GM12878 (cell line): ENCODE results near the gene MRGPRX4. TPM values are rescaled to one million over a fixed set of nuclear protein-coding genes. Genes with fewer than 3 reads are reported as not detected.

Experiments used
- ATAC-seq: fragments of 200-7000 bp; cut with Tn5 transposase; 3 replicates; pipeline ENCODE4 v1.9.1; 2020; ENCODE audit warnings: mild to moderate bottlenecking, moderate library complexity
- BruUV-seq: library from RNA; stranded (reverse); fragments of 400-500 nt; replicated peaks from 2 replicates; lab custom pipeline; 2021; lab: Mats Ljungman, UMichigan
- CTCF ChIA-PET: fragments of 300-600 bp; sonication (Branson Sonifier 250); formaldehyde crosslinking; extraction: SDS; loops from one replicate; lab custom pipeline; 2021; ENCODE audit warnings: inconsistent platforms; lab: Yijun Ruan, JAX
- POLR2A ChIA-PET: fragments of 350-600 bp; formaldehyde crosslinking; extraction: SDS; loops from one replicate; lab custom pipeline; 2021; ENCODE audit warnings: inconsistent platforms; lab: Charles Lee
- RAD21 ChIA-PET: fragments of 300-600 bp; sonication (Branson Sonifier 250); formaldehyde crosslinking; loops from one replicate; lab custom pipeline; 2023; ENCODE audit warnings: antibody characterized with exemption; ENCODE audit not compliant: unreplicated experiment; lab: Charles Lee
- SMC1A ChIA-PET: fragments of 300-600 bp; sonication (Branson Sonifier 250); formaldehyde crosslinking; loops from one replicate; lab custom pipeline; 2023; ENCODE audit not compliant: unreplicated experiment, uncharacterized antibody; lab: Charles Lee
- DNase-seq: peaks from one replicate; pipeline ENCODE4 v3.0.0-alpha.2; 2011; ENCODE audit warnings: low read depth, low spot score
- FAIRE-seq: peaks from 3 replicates; lab custom pipeline; 2011; peaks lifted over from hg19 to GRCh38; lab: Jason Lieb, UNC
- H2AFZ ChIP-seq: 2 replicates; pipeline ENCODE4 v1.6.0; 2011; ENCODE audit warnings: low read depth, low read length, control low read depth; ENCODE audit not compliant: control insufficient read depth
- H3K27ac ChIP-seq: 2 replicates; pipeline ENCODE4 v1.5.1; 2011; ENCODE audit warnings: control low read depth; ENCODE audit not compliant: control insufficient read depth, insufficient read depth
- H3K27me3 ChIP-seq, 2 experiments: replicated peaks in 1 of 2; 2 replicates each; pipeline versions ENCODE4 v1.6.0 to v1.6.1; 2011; ENCODE audit warnings: low read length in 1 of 2; ENCODE audit not compliant: control insufficient read depth in 2 of 2, insufficient read depth in 2 of 2
- H3K36me3 ChIP-seq, 2 experiments: 2 replicates each; pipeline ENCODE4 v1.5.1; 2011; ENCODE audit warnings: low read length in 1 of 2; ENCODE audit not compliant: control insufficient read depth in 2 of 2, insufficient read depth in 2 of 2
- H3K4me1 ChIP-seq: 2 replicates; pipeline ENCODE4 v1.6.1; 2011; ENCODE audit warnings: mild to moderate bottlenecking, low read length, moderate library complexity, mixed read lengths; ENCODE audit not compliant: control insufficient read depth, insufficient read depth
- H3K4me2 ChIP-seq: 2 replicates; pipeline ENCODE4 v1.6.0; 2011; ENCODE audit warnings: control low read depth; ENCODE audit not compliant: control insufficient read depth, insufficient read depth
- H3K4me3 ChIP-seq: fragments of 200-600 bp; sonication (generic); 2 replicates; pipeline ENCODE4 v1.5.1; 2016
- H3K79me2 ChIP-seq: 2 replicates; pipeline ENCODE4 v1.6.0; 2011; ENCODE audit warnings: low read length; ENCODE audit not compliant: control insufficient read depth, insufficient read depth
- H3K9ac ChIP-seq: 2 replicates; pipeline ENCODE4 v1.8.0; 2011; ENCODE audit warnings: low read length, control low read depth, mixed read lengths; ENCODE audit not compliant: control insufficient read depth, insufficient read depth
- H3K9me3 ChIP-seq: replicated peaks from 3 replicates; pipeline ENCODE4 v1.5.1; 2011; ENCODE audit warnings: mild to moderate bottlenecking, low read length; ENCODE audit not compliant: control insufficient read depth, insufficient read depth
- H4K20me1 ChIP-seq: 2 replicates; pipeline ENCODE4 v1.6.0; 2011; ENCODE audit not compliant: control insufficient read depth, insufficient read depth
- RBBP5 ChIP-seq: fragments of 200-600 bp; sonication (generic); conservative IDR thresholded peaks from 2 replicates; pipeline ENCODE4 v1.6.1; 2016
- SPI1 ChIP-seq: IDR thresholded peaks from 2 replicates; pipeline ENCODE4 v1.6.1; 2011; ENCODE audit warnings: low read depth, mild to moderate bottlenecking, low read length, moderate library complexity, borderline replicate concordance; ENCODE audit not compliant: insufficient read depth
- STAT3 ChIP-seq: IDR thresholded peaks from 2 replicates; pipeline ENCODE4 v1.6.1; 2011; ENCODE audit warnings: low read depth, low read length, improper control_type of control experiment
- SUZ12 ChIP-seq: fragments of 200-600 bp; sonication (generic); IDR thresholded peaks from one replicate; pipeline ENCODE4 v1.6.1; 2018; ENCODE audit warnings: antibody characterized with exemption, mild to moderate bottlenecking; ENCODE audit not compliant: unreplicated experiment
- WGBS: methylation state at CpG from one replicate; pipeline ENCODE4 v1.1.6; 2016; ENCODE audit warnings: low lambda C conversion rate; ENCODE audit not compliant: insufficient replicate concordance, insufficient coverage; ENCODE audit errors: missing lambda C conversion rate; 5-methylcytosine and 5-hydroxymethylcytosine counted together
- in situ Hi-C: fragments of 300-500 bp; cut with MboI; formaldehyde crosslinking; loops from 9 replicates; pipeline ENCODE4 v1.14.3; 2018; ENCODE audit warnings: mixed read lengths
- intact Hi-C: fragments of 100-400 bp; cut with micrococcal nuclease; formaldehyde crosslinking; loops from one replicate; pipeline ENCODE4 v1.14.2; 2022; ENCODE audit not compliant: unreplicated experiment
- polyA plus RNA-seq, 11 experiments: library from polyadenylated mRNA; depleted of rRNA in 4 of 11; unstranded in 6 of 11; stranded (reverse) in 5 of 11; fragments of >200 nt; fragmentation: Nextera tagmentation in 4 of 11; fragmentation: Illumina TruSeq in 1 of 11; extraction: Ambion mirVana in 4 of 11; extraction: Trizol in 1 of 11; gene quantifications; 1 replicate in 1 of 11; 2 replicates in 10 of 11; pipeline versions ENCODE4 v1.2.1 to v1.2.3, GENCODE V29; 2011 to 2016; ENCODE audit warnings: inconsistent platforms in 2 of 11, missing spikeins in 2 of 11, low read depth in 1 of 11
- total RNA-seq, 4 experiments: library from RNA; depleted of rRNA in 3 of 4; stranded (reverse); fragments of >200 nt in 3 of 4; fragmentation: Illumina TruSeq in 1 of 4; extraction: Trizol in 1 of 4; gene quantifications; 2 replicates each; pipeline versions ENCODE4 v1.2.1 to v1.2.3, GENCODE V29; 2013 to 2021

The MRGPRX4 gene
- total and polyA plus RNA-seq, 10 of the 15 experiments (the other 5 are each of a cell fraction or from before 2014, with no cell fraction given): not detected

DNA sequence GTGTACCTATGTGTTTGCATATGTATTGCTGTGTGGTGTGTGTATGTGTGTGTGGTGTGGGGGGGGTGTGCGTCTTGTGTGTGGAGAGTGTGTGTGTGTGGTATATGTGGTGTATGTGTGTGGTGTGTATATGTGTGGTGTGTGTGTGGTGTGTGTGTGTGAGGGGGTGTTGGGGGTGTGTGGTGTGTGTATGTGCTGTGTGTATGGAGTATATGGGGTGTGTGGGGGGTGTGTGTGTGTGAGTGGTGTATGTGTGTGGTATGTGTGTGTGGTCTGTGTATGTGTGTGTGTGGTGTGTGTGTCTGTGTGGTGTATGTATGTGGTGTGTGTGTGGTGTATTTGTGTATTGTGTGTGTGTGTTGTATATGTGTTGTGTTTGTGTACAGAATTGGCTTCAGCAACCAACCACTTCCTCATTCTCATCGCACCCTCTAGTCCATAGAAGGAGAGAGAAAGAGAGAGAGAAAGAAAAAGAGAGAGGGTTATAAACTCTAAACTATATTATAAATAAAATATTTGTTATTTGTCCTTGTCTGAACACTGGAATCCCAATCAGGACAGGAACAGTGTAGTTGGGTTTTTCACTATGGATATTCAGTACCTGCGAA lies 50.3 kb downstream of the MRGPRX4 start:
- Histone ChIP-seq H3K27me3 (no peaks in the 10 kb centered on the region), H3K4me1 (no peaks in the 10 kb centered on the region)
- no peak for DNase-seq

More for the DNA sequence above, 50.3 kb downstream of the MRGPRX4 start:
- CTCF ChIA-PET: interaction anchor here (0.6 to 1.6 kb wide), 2 partner anchors 154 to 245 kb away, joined by 3 to 4 read pairs; no protein-coding TSS in a partner anchor
- no peak overlapping the region for H3K9ac ChIP-seq
- H3K9me3 ChIP-seq: no peaks in the 10 kb centered on the region; the same call in 2 of the 3 replicates
- H3K27ac ChIP-seq: no peak overlapping the region
- in situ Hi-C loops: no loop called here
- H2AFZ ChIP-seq: no peak overlapping the region
- FAIRE-seq: no peak
- no TSS peak for BruUV-seq
- RAD21 ChIA-PET: no interaction called here
- H3K4me3 ChIP-seq: no peak overlapping the region
- SMC1A ChIA-PET: no interaction called here
- no peak for ATAC-seq
- intact Hi-C loops: no loop called here
- POLR2A ChIA-PET: no interaction called here
- 77% methylated on average over 3 of the region's 3 CpGs for WGBS
- no peak overlapping the region for H3K4me2 ChIP-seq
- no peaks in the 10 kb centered on the region for H4K20me1 ChIP-seq
- H3K36me3 ChIP-seq: no peaks in the 10 kb centered on the region
- TF ChIP-seq SUZ12: no peak
- peak; percentile 42; the same call in 1 of the 2 replicates for TF ChIP-seq SPI1
- TF ChIP-seq STAT3: no peak
- TF ChIP-seq RBBP5: no peak
- H3K79me2 ChIP-seq: no peaks in the 10 kb centered on the region

Other genes starting within 250 kb of the MRGPRX4 start
Only the 7 nearest of the 11 such genes appear.
- gene TPH1, start 126.6 kb upstream of the MRGPRX4 start, total RNA-seq (2014; rRNA removed): 0.27 and 0.34 TPM in 2 replicates
- 0.32 and 0.36 TPM in 2 replicates for gene TPH1, start 126.6 kb upstream of the MRGPRX4 start, total RNA-seq (2014; rRNA removed; fragmentation: Illumina TruSeq; extraction: Trizol)
- gene TPH1, start 126.6 kb upstream of the MRGPRX4 start, total RNA-seq (2021): 0.23 and 0.27 TPM in 2 replicates
- 0.72 and 1.2 TPM in 2 replicates for gene TPH1, start 126.6 kb upstream of the MRGPRX4 start, polyA plus RNA-seq (2011; rRNA removed)
- gene TPH1, start 126.6 kb upstream of the MRGPRX4 start, polyA plus RNA-seq (2014; fragmentation: Illumina TruSeq; extraction: Trizol): 0.76 and 0.82 TPM in 2 replicates
- gene TPH1, start 126.6 kb upstream of the MRGPRX4 start, polyA plus RNA-seq (2014; fragmentation: Nextera tagmentation; extraction: Ambion mirVana): under 1 TPM; 0.05 to 0.26 TPM
- gene TPH1, start 126.6 kb upstream of the MRGPRX4 start, polyA plus RNA-seq (2014; rRNA removed): 0.24 and 0.69 TPM in 2 replicates
- under 1 TPM; 0.23 to 0.32 TPM for gene TPH1, start 126.6 kb upstream of the MRGPRX4 start, polyA plus RNA-seq (2016; fragmentation: Nextera tagmentation; extraction: Ambion mirVana)
- gene SAAL1, start 66.8 kb upstream of the MRGPRX4 start, total RNA-seq (2014; rRNA removed): 30.1 and 33.8 TPM in 2 replicates
- 45.7 and 49.6 TPM in 2 replicates for gene SAAL1, start 66.8 kb upstream of the MRGPRX4 start, total RNA-seq (2014; rRNA removed; fragmentation: Illumina TruSeq; extraction: Trizol)
- 26.3 and 27.0 TPM in 2 replicates for gene SAAL1, start 66.8 kb upstream of the MRGPRX4 start, total RNA-seq (2021)
- 38.1 and 51.0 TPM in 2 replicates for gene SAAL1, start 66.8 kb upstream of the MRGPRX4 start, polyA plus RNA-seq (2011; rRNA removed)
- gene SAAL1, start 66.8 kb upstream of the MRGPRX4 start, polyA plus RNA-seq (2014; fragmentation: Illumina TruSeq; extraction: Trizol): 51.6 and 54.9 TPM in 2 replicates
- gene SAAL1, start 66.8 kb upstream of the MRGPRX4 start, polyA plus RNA-seq (2014; fragmentation: Nextera tagmentation; extraction: Ambion mirVana): 10 to 100 TPM; 35.1 to 49.5 TPM
- gene SAAL1, start 66.8 kb upstream of the MRGPRX4 start, polyA plus RNA-seq (2014; rRNA removed): 28.7 and 36.6 TPM in 2 replicates
- 10 to 100 TPM; 57.5 to 59.4 TPM for gene SAAL1, start 66.8 kb upstream of the MRGPRX4 start, polyA plus RNA-seq (2016; fragmentation: Nextera tagmentation; extraction: Ambion mirVana)
- not detected in 2 replicates for gene MRGPRX3, start 40.3 kb upstream of the MRGPRX4 start, total RNA-seq (2014; rRNA removed)
- not detected in 2 replicates for gene MRGPRX3, start 40.3 kb upstream of the MRGPRX4 start, total RNA-seq (2014; rRNA removed; fragmentation: Illumina TruSeq; extraction: Trizol)
- not detected in 2 replicates for gene MRGPRX3, start 40.3 kb upstream of the MRGPRX4 start, total RNA-seq (2021)
- gene MRGPRX3, start 40.3 kb upstream of the MRGPRX4 start, polyA plus RNA-seq (2011; rRNA removed): not detected in 2 replicates
- gene MRGPRX3, start 40.3 kb upstream of the MRGPRX4 start, polyA plus RNA-seq (2014; fragmentation: Illumina TruSeq; extraction: Trizol): not detected in 2 replicates
- gene MRGPRX3, start 40.3 kb upstream of the MRGPRX4 start, polyA plus RNA-seq (2014; fragmentation: Nextera tagmentation; extraction: Ambion mirVana): not detected
- gene MRGPRX3, start 40.3 kb upstream of the MRGPRX4 start, polyA plus RNA-seq (2014; rRNA removed): not detected in 2 replicates
- not detected for gene MRGPRX3, start 40.3 kb upstream of the MRGPRX4 start, polyA plus RNA-seq (2016; fragmentation: Nextera tagmentation; extraction: Ambion mirVana)
- not detected in 2 replicates for gene SAA4, start 64.0 kb downstream of the MRGPRX4 start, total RNA-seq (2014; rRNA removed)
- not detected in 2 replicates for gene SAA4, start 64.0 kb downstream of the MRGPRX4 start, total RNA-seq (2014; rRNA removed; fragmentation: Illumina TruSeq; extraction: Trizol)
- gene SAA4, start 64.0 kb downstream of the MRGPRX4 start, total RNA-seq (2021): not detected in 2 replicates
- gene SAA4, start 64.0 kb downstream of the MRGPRX4 start, polyA plus RNA-seq (2011; rRNA removed): not detected in 2 replicates
- not detected in 2 replicates for gene SAA4, start 64.0 kb downstream of the MRGPRX4 start, polyA plus RNA-seq (2014; fragmentation: Illumina TruSeq; extraction: Trizol)
- gene SAA4, start 64.0 kb downstream of the MRGPRX4 start, polyA plus RNA-seq (2014; fragmentation: Nextera tagmentation; extraction: Ambion mirVana): not detected
- gene SAA4, start 64.0 kb downstream of the MRGPRX4 start, polyA plus RNA-seq (2014; rRNA removed): not detected in 2 replicates
- gene SAA4, start 64.0 kb downstream of the MRGPRX4 start, polyA plus RNA-seq (2016; fragmentation: Nextera tagmentation; extraction: Ambion mirVana): not detected
- gene SAA2, start 75.8 kb downstream of the MRGPRX4 start, total RNA-seq (2014; rRNA removed): 0.38 and 0.45 TPM in 2 replicates
- gene SAA2, start 75.8 kb downstream of the MRGPRX4 start, total RNA-seq (2014; rRNA removed; fragmentation: Illumina TruSeq; extraction: Trizol): 0.18 TPM in 1 of 2 replicates, not detected in the other
- gene SAA2, start 75.8 kb downstream of the MRGPRX4 start, total RNA-seq (2021): 4.1 and 5.7 TPM in 2 replicates
- gene SAA2, start 75.8 kb downstream of the MRGPRX4 start, polyA plus RNA-seq (2011; rRNA removed): 0.20 and 0.24 TPM in 2 replicates
- gene SAA2, start 75.8 kb downstream of the MRGPRX4 start, polyA plus RNA-seq (2014; fragmentation: Illumina TruSeq; extraction: Trizol): 0.32 TPM in 1 of 2 replicates, not detected in the other
- gene SAA2, start 75.8 kb downstream of the MRGPRX4 start, polyA plus RNA-seq (2014; fragmentation: Nextera tagmentation; extraction: Ambion mirVana): under 1 TPM in 1 of 2 experiments, not detected in 1; 0.24 TPM
- 0.08 and 0.24 TPM in 2 replicates for gene SAA2, start 75.8 kb downstream of the MRGPRX4 start, polyA plus RNA-seq (2014; rRNA removed)
- gene SAA2, start 75.8 kb downstream of the MRGPRX4 start, polyA plus RNA-seq (2016; fragmentation: Nextera tagmentation; extraction: Ambion mirVana): under 1 TPM in 1 of 2 experiments, not detected in 1; 0.32 TPM
- gene SAA1, start 93.4 kb downstream of the MRGPRX4 start, total RNA-seq (2014; rRNA removed): not detected in 2 replicates
- gene SAA1, start 93.4 kb downstream of the MRGPRX4 start, total RNA-seq (2014; rRNA removed; fragmentation: Illumina TruSeq; extraction: Trizol): not detected in 2 replicates
- 5.5 and 6.9 TPM in 2 replicates for gene SAA1, start 93.4 kb downstream of the MRGPRX4 start, total RNA-seq (2021)
- not detected in 2 replicates for gene SAA1, start 93.4 kb downstream of the MRGPRX4 start, polyA plus RNA-seq (2011; rRNA removed)
- not detected in 2 replicates for gene SAA1, start 93.4 kb downstream of the MRGPRX4 start, polyA plus RNA-seq (2014; fragmentation: Illumina TruSeq; extraction: Trizol)
- not detected for gene SAA1, start 93.4 kb downstream of the MRGPRX4 start, polyA plus RNA-seq (2014; fragmentation: Nextera tagmentation; extraction: Ambion mirVana)
- gene SAA1, start 93.4 kb downstream of the MRGPRX4 start, polyA plus RNA-seq (2014; rRNA removed): not detected in 2 replicates
- gene SAA1, start 93.4 kb downstream of the MRGPRX4 start, polyA plus RNA-seq (2016; fragmentation: Nextera tagmentation; extraction: Ambion mirVana): under 1 TPM in 1 of 2 experiments, not detected in 1; 0.36 TPM
- gene HPS5, start 149.3 kb downstream of the MRGPRX4 start, total RNA-seq (2014; rRNA removed): 32.6 and 39.6 TPM in 2 replicates
- gene HPS5, start 149.3 kb downstream of the MRGPRX4 start, total RNA-seq (2014; rRNA removed; fragmentation: Illumina TruSeq; extraction: Trizol): 32.5 and 34.8 TPM in 2 replicates
- gene HPS5, start 149.3 kb downstream of the MRGPRX4 start, total RNA-seq (2021): 23.6 and 24.5 TPM in 2 replicates
- 23.5 and 27.9 TPM in 2 replicates for gene HPS5, start 149.3 kb downstream of the MRGPRX4 start, polyA plus RNA-seq (2011; rRNA removed)
- 23.3 and 24.1 TPM in 2 replicates for gene HPS5, start 149.3 kb downstream of the MRGPRX4 start, polyA plus RNA-seq (2014; fragmentation: Illumina TruSeq; extraction: Trizol)
- 10 to 100 TPM; 11.9 to 19.9 TPM for gene HPS5, start 149.3 kb downstream of the MRGPRX4 start, polyA plus RNA-seq (2014; fragmentation: Nextera tagmentation; extraction: Ambion mirVana)
- 14.8 and 22.1 TPM in 2 replicates for gene HPS5, start 149.3 kb downstream of the MRGPRX4 start, polyA plus RNA-seq (2014; rRNA removed)
- 10 to 100 TPM; 23.6 to 24.3 TPM for gene HPS5, start 149.3 kb downstream of the MRGPRX4 start, polyA plus RNA-seq (2016; fragmentation: Nextera tagmentation; extraction: Ambion mirVana)